Pulmonary artery endothelial cell (primary cell): ENCODE measurements around the gene SEPTIN6. TPM values are rescaled to one million over a fixed set of nuclear protein-coding genes. Genes with fewer than 3 reads are reported as not detected.

Experiments used
- DNase-seq: peaks from one replicate; pipeline ENCODE4 v3.0.0-alpha.2; 2011; ENCODE audit warnings: low read depth, low spot score
- total RNA-seq: library from RNA; depleted of rRNA; stranded (reverse); fragments of >200 nt; gene quantifications from 2 replicates; pipeline ENCODE4 v1.2.3, GENCODE V29; 2014

The SEPTIN6 gene
- total RNA-seq: 16.1 and 34.0 TPM in 2 replicates

DNA sequence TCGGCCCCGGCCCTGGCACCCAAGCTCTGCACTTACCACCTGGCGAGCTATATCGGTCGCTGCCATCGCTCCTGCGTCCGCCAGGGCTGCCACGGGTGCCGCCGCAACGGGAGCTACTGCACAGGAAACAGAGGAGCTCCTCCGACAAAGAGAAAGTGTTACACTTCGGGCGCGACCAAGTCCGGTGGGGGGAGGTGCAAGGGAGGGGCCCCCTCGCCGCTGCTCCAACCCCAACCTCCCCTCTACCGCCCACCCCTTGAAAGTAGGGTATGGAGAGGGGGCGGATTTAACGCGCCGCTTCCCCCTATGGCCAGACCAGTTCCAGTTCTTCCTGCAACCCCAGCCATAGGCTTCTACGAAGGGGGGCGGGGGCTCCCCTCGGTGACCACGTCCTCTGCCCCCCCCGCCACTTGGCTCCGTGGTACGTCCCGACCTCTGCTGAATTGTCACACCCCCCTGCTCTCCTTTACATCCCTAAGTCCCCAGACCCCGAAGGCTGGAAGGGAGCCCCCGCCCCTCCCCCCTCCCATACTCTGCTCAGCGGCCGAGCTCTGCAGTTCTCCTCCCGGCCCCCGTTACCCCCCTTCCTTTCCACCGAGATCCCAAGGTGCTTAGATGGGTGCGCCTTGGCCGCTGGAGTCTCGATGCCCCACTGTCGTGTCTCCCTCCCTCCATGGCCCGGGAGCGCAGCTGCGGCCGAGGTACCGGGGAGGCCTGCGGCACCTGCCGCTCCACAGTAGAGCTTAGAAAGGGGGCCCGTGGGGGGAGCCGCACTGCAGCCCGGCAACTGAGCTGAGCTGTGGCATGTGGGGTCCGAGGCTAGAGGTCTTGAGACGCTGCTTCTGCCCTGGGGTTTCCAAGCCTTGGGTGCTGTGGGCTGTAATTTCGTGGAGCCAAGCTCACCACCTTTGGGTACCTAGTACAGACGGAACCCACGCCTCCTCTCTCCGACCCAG is at the start of gene SEPTIN6:
TSS of gene SEPTIN6 (minus strand) at position 129 of the 956 bp plus-strand sequence. CDS start at position 66, 63 bp downstream.
- no peak for DNase-seq

GRCh38 chrX:119738742-119739141 is 45.8 kb upstream of the SEPTIN6 start:
- DNase-seq: no peak

GRCh38 chrX:119736206-119736764 is 43.3 kb upstream of the SEPTIN6 start:
- DNase-seq: no peak

DNA sequence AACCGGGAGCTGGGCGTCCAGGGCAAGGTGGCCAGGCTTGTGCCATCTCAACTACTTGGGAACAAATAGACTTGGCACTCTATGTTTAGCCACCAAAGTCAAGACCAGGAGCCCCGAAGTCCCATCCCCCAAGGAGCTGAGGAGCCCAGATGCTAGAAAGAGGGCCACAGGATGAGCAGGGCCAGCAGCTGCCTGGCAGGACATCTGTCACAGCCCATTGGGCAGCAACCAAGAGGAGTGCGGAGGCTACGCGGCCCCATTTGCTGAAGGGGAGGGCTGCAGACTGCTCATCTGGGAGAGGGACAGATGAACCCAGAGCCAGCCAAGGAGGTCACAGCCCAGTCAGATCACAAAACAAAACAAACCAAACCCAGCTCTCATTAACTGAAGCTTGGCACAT is 42.5 kb upstream of the SEPTIN6 start:
- no peak for DNase-seq

GRCh38 chrX:119734897-119735339 is 42.0 kb upstream of the SEPTIN6 start:
- no peak for DNase-seq

- DNase-seq: no peak
Observed at GRCh38 chrX:119729408-119730201, 36.6 kb upstream of the SEPTIN6 start.

- DNase-seq: no peak
Observed at GRCh38 chrX:119728487-119728886, 35.5 kb upstream of the SEPTIN6 start.

- no peak for DNase-seq
Observed at GRCh38 chrX:119726900-119727555, 34.1 kb upstream of the SEPTIN6 start.

GRCh38 chrX:119721926-119722325 is 29.0 kb upstream of the SEPTIN6 start:
- no peak for DNase-seq

- no peak for DNase-seq
Observed at GRCh38 chrX:119721487-119721886, 28.5 kb upstream of the SEPTIN6 start.

GRCh38 chrX:119709630-119710029 is 16.7 kb upstream of the SEPTIN6 start:
- no peak for DNase-seq

DNA sequence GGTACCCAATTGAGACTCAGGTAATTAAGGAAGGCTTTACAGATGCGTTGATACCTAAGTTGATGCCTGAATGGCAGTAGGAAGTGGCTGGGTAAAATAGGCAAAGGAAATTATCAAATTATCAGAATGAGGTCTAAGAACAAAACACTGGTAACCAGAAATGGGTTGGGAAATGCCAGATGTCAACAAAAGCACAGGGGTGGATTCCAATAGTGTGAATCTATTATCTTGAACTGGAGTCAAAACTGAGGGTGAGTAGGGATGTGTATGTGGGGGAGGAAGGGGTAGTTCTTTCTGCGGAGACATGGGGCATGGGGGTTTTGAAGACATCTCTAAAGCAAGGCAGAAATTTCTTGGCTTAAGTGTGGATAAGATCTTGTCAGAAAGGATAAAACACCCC is 16.0 kb upstream of the SEPTIN6 start:
- DNase-seq: no peak

DNA sequence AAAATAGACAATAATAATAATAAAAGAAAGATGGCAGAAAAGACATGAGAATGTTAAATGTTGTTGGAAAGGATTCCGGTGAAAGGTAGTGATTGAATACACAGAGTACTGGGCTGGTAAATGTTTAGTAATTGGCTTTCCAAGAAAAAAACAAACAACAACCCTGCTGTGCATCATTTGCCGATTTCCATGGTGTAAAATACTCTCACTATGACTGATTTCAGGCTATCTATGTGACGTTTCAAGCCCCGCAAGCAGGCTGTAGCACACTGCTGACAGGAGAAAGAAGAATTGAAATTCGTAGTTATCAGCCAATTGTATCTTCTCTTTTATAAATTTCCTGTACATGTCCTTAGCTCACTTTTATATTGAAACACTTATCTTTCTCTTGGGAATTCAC is 13.6 kb upstream of the SEPTIN6 start:
- no peak for DNase-seq

- DNase-seq: no peak
Observed at GRCh38 chrX:119698845-119699244, 5.9 kb upstream of the SEPTIN6 start.

GRCh38 chrX:119696251-119696890 is 3.4 kb upstream of the SEPTIN6 start:
- no peak for DNase-seq

GRCh38 chrX:119695535-119696050 is 2.6 kb upstream of the SEPTIN6 start:
- no peak for DNase-seq

- DNase-seq: no peak
Observed at GRCh38 chrX:119694601-119695534, 1.9 kb upstream of the SEPTIN6 start.

GRCh38 chrX:119693996-119694451 is 1.1 kb upstream of the SEPTIN6 start:
- no peak for DNase-seq
